BJ (cell line): ENCODE data around the gene RLBP1. TPM values are rescaled to one million over a fixed set of nuclear protein-coding genes. Genes with fewer than 3 reads are reported as not detected.

Experiments used
- CTCF ChIA-PET: fragments of 350-600 bp; formaldehyde crosslinking; extraction: SDS; loops from one replicate; lab custom pipeline; 2021; ENCODE audit warnings: antibody characterized with exemption, inconsistent platforms; lab: Yijun Ruan, JAX
- POLR2A ChIA-PET: fragments of 300-600 bp; sonication (Branson Sonifier 250); formaldehyde crosslinking; extraction: SDS; loops from one replicate; lab custom pipeline; 2021; ENCODE audit warnings: antibody characterized with exemption; lab: Charles Lee
- DNase-seq: peaks from one replicate; pipeline ENCODE4 v3.0.0-alpha.2; 2011; ENCODE audit warnings: low read depth
- H3K27me3 ChIP-seq: 2 replicates; pipeline ENCODE4 v1.6.0; 2011; ENCODE audit warnings: low read length; ENCODE audit not compliant: control insufficient read depth, insufficient read depth
- H3K36me3 ChIP-seq: 2 replicates; pipeline ENCODE4 v1.5.1; 2011; ENCODE audit warnings: low read length; ENCODE audit not compliant: control insufficient read depth, insufficient read depth
- H3K4me3 ChIP-seq: 2 replicates; pipeline ENCODE4 v1.5.1; 2011; ENCODE audit warnings: low read depth, mild to moderate bottlenecking, control low read depth, low read length
- polyA plus RNA-seq: library from polyadenylated mRNA; depleted of rRNA; stranded (reverse); fragments of >200 nt; gene quantifications from 2 replicates; pipeline ENCODE4 v1.2.3, GENCODE V29; 2011
- TF ChIP-seq, protein P1 (sequence below): IDR thresholded peaks from 2 replicates; pipeline ENCODE4 v1.5.1; 2011; ENCODE audit warnings: low read depth, mild to moderate bottlenecking, control low read depth, inconsistent platforms, low read length, moderate library complexity; ENCODE audit not compliant: insufficient read depth

RLBP1 gene
- polyA plus RNA-seq, 1 experiment: not detected

GRCh38 chr15:89200182-89200581 is 21.2 kb downstream of the RLBP1 start:
- H3K4me3 ChIP-seq: no peak overlapping the region
- ChIA-PET POLR2A (no interaction called here), CTCF (interaction anchor here (0.6 to 1.9 kb wide), 5 partner anchors 11 to 446 kb away, joined by 3 to 9 read pairs (median 3); no protein-coding TSS in a partner anchor)
- no peak for DNase-seq
- TF ChIP-seq, protein P1, sequence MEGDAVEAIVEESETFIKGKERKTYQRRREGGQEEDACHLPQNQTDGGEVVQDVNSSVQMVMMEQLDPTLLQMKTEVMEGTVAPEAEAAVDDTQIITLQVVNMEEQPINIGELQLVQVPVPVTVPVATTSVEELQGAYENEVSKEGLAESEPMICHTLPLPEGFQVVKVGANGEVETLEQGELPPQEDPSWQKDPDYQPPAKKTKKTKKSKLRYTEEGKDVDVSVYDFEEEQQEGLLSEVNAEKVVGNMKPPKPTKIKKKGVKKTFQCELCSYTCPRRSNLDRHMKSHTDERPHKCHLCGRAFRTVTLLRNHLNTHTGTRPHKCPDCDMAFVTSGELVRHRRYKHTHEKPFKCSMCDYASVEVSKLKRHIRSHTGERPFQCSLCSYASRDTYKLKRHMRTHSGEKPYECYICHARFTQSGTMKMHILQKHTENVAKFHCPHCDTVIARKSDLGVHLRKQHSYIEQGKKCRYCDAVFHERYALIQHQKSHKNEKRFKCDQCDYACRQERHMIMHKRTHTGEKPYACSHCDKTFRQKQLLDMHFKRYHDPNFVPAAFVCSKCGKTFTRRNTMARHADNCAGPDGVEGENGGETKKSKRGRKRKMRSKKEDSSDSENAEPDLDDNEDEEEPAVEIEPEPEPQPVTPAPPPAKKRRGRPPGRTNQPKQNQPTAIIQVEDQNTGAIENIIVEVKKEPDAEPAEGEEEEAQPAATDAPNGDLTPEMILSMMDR: no peak
- H3K27me3 ChIP-seq: no peaks in the 10 kb centered on the region
- H3K36me3 ChIP-seq: no peaks in the 10 kb centered on the region

- Histone ChIP-seq H3K4me3 (no peak overlapping the region), H3K27me3 (no peaks in the 10 kb centered on the region), H3K36me3 (peaks cover 2% of the 10 kb centered on the region; the same call in 1 of the 2 replicates)
- no peak for DNase-seq
- TF ChIP-seq, protein P1: no peak
- ChIA-PET POLR2A (no interaction called here), CTCF (interaction anchor here (0.6 to 8.5 kb wide), 7 partner anchors 7 to 446 kb away, joined by 3 to 61 read pairs (median 3); no protein-coding TSS in a partner anchor)
These were observed 21.6 kb downstream of the RLBP1 start for GRCh38 chr15:89199746-89200145.

GRCh38 chr15:89198934-89199333 is 22.4 kb downstream of the RLBP1 start:
- TF ChIP-seq, protein P1: no peak
- POLR2A ChIA-PET: interaction anchor here (0.6 kb wide), 1 partner anchor 160 kb away, joined by 3 read pairs; no protein-coding TSS in a partner anchor
- Histone ChIP-seq H3K4me3 (no peak overlapping the region), H3K27me3 (no peaks in the 10 kb centered on the region), H3K36me3 (peaks cover 2% of the 10 kb centered on the region; the same call in 1 of the 2 replicates)
- CTCF ChIA-PET: interaction anchor here (0.6 to 8.5 kb wide), 4 partner anchors 8 to 227 kb away, joined by 3 to 61 read pairs (median 6); no protein-coding TSS in a partner anchor
- no peak for DNase-seq

GRCh38 chr15:89198196-89198595 is 23.2 kb downstream of the RLBP1 start:
- Histone ChIP-seq H3K27me3 (no peaks in the 10 kb centered on the region), H3K36me3 (peaks cover 2% of the 10 kb centered on the region; the same call in 1 of the 2 replicates), H3K4me3 (no peak overlapping the region)
- no peak for DNase-seq
- POLR2A ChIA-PET: no interaction called here
- TF ChIP-seq, protein P1: no peak
- CTCF ChIA-PET: interaction anchor here (1.2 to 8.5 kb wide), 4 partner anchors 8 to 161 kb away, joined by 4 to 61 read pairs (median 6); no protein-coding TSS in a partner anchor

- peaks cover 2% of the 10 kb centered on the region; the same call in 1 of the 2 replicates for H3K36me3 ChIP-seq
- POLR2A ChIA-PET: no interaction called here
- CTCF ChIA-PET: interaction anchor here (1.3 to 8.5 kb wide), 2 partner anchors 9 to 161 kb away, joined by 5 to 61 read pairs; no protein-coding TSS in a partner anchor
- H3K4me3 ChIP-seq: no peak overlapping the region
- TF ChIP-seq, protein P1: no peak
- no peaks in the 10 kb centered on the region for H3K27me3 ChIP-seq
- no peak for DNase-seq
These were observed 23.8 kb downstream of the RLBP1 start for GRCh38 chr15:89197503-89197971.
